K562 (cell line): ENCODE data around the gene RFX7. TPM values are rescaled to one million over a fixed set of nuclear protein-coding genes. Genes with fewer than 3 reads are reported as not detected.
A peak's percentile ranks its signal among the peaks of the same experiment; 100 is the strongest.

Experiments
- CHD4 ChIP-seq: fragments of 200-600 bp; sonication (generic); IDR thresholded peaks from 3 replicates; pipeline ENCODE4 v1.6.1; 2012; ENCODE audit warnings: low read depth, mild to moderate bottlenecking, mixed read lengths, low read length, inconsistent platforms; ENCODE audit not compliant: insufficient read depth, insufficient replicate concordance, poor library complexity, severe bottlenecking
- HDGF ChIP-seq: fragments of 450-650 bp; IDR thresholded peaks from 2 replicates; pipeline ENCODE4 v1.6.1; 2016
- HMG20B ChIP-seq: fragments of 250-450 bp; sonication (Bioruptor Pico); IDR thresholded peaks from 2 replicates; pipeline ENCODE4 v1.5.0; 2021; ENCODE audit warnings: mild to moderate bottlenecking
- MCM7 ChIP-seq, 2 experiments: fragments of 450-650 bp; IDR thresholded peaks; 2 replicates each; pipeline ENCODE4 v1.6.1; 2016 to 2018
- MEIS2 ChIP-seq: fragments of 450-650 bp; IDR thresholded peaks from 2 replicates; pipeline ENCODE4 v1.6.1; 2014; ENCODE audit warnings: mild to moderate bottlenecking; ENCODE audit not compliant: partially characterized antibody
- MTA3 ChIP-seq: fragments of 450-650 bp; formaldehyde crosslinking; IDR thresholded peaks from 2 replicates; pipeline ENCODE4 v1.6.1; 2017; ENCODE audit warnings: mild to moderate bottlenecking, borderline replicate concordance
- POLR2B ChIP-seq: fragments of 450-650 bp; IDR thresholded peaks from 2 replicates; pipeline ENCODE4 v1.6.1; 2018; ENCODE audit warnings: low read depth; ENCODE audit not compliant: partially characterized antibody
- POLR3A ChIP-seq: IDR thresholded peaks from 2 replicates; pipeline ENCODE4 v1.6.1; 2011; ENCODE audit warnings: borderline replicate concordance, mild to moderate bottlenecking, moderate library complexity; ENCODE audit not compliant: insufficient read length, insufficient read depth; ENCODE audit errors: extremely low read depth
- RBM34 ChIP-seq: fragments of 200-400 bp; formaldehyde crosslinking; IDR thresholded peaks from 2 replicates; pipeline ENCODE4 v1.6.1; 2018; ENCODE audit warnings: low read length, borderline replicate concordance; ENCODE audit not compliant: insufficient read depth
- SMAD4 ChIP-seq: fragments of 250-450 bp; sonication (Bioruptor Pico); conservative IDR thresholded peaks from 2 replicates; pipeline ENCODE4 v1.8.0; 2021; ENCODE audit warnings: inconsistent platforms, mild to moderate bottlenecking, moderate library complexity
- TAF7 ChIP-seq: fragments of 450-650 bp; IDR thresholded peaks from 2 replicates; pipeline ENCODE4 v1.6.1; 2016; ENCODE audit warnings: missing genetic modification characterization, missing compliant biosample characterization
- TOE1 ChIP-seq, 2 experiments: fragments of 450-650 bp in 1 of 2; sonication (generic) in 1 of 2; formaldehyde crosslinking in 1 of 2; IDR thresholded peaks; 2 replicates each; pipeline versions ENCODE4 v1.7.1 to v1.8.0; 2016 to 2022; ENCODE audit warnings: borderline replicate concordance in 2 of 2, mild to moderate bottlenecking in 2 of 2, antibody characterized with exemption in 1 of 2, inconsistent platforms in 1 of 2, low read depth in 1 of 2, missing genetic modification reagents in 1 of 2, moderate library complexity in 1 of 2
- ZNF445 ChIP-seq: fragments of 250-450 bp; sonication (Bioruptor Pico); IDR thresholded peaks from 2 replicates; pipeline ENCODE4 v1.4.0; 2020; ENCODE audit warnings: low read depth, mild to moderate bottlenecking, moderate library complexity
- ZNF57 ChIP-seq: fragments of 450-650 bp; formaldehyde crosslinking; IDR thresholded peaks from 2 replicates; pipeline ENCODE4 v1.4.0; 2020; ENCODE audit warnings: mild to moderate bottlenecking, moderate library complexity
- ZNF76 ChIP-seq: fragments of 250-450 bp; sonication (Bioruptor Pico); IDR thresholded peaks from 2 replicates; pipeline ENCODE4 v1.4.0; 2020; ENCODE audit warnings: mild to moderate bottlenecking, moderate library complexity, borderline replicate concordance
- polyA plus RNA-seq, 8 experiments: library from polyadenylated mRNA; depleted of rRNA in 4 of 8; stranded (reverse) in 5 of 8; unstranded in 3 of 8; fragments of >200 nt; fragmentation: Nextera tagmentation in 2 of 8; fragmentation: Illumina TruSeq in 1 of 8; extraction: Ambion mirVana in 2 of 8; extraction: Trizol in 1 of 8; gene quantifications; 2 replicates each; pipeline versions ENCODE4 v1.2.1 to v1.2.3, GENCODE V29; 2011 to 2014; ENCODE audit warnings: inconsistent platforms in 1 of 8, missing spikeins in 1 of 8
- total RNA-seq, 7 experiments: library from RNA; depleted of rRNA in 6 of 7; stranded (reverse); fragments of >200 nt in 6 of 7; fragmentation: Illumina TruSeq in 2 of 7; extraction: Trizol in 2 of 7; gene quantifications; 2 replicates each; pipeline versions ENCODE4 v1.2.1 to v1.2.3, GENCODE V29; 2011 to 2021; ENCODE audit warnings: low replicate concordance in 1 of 7
- TF ChIP-seq, protein P1 (sequence below): sonication (generic); formaldehyde crosslinking; IDR thresholded peaks from 2 replicates; pipeline ENCODE4 v1.8.1; 2023; ENCODE audit warnings: mild to moderate bottlenecking, missing genetic modification reagents
- TF ChIP-seq, protein P2 (sequence below): conservative IDR thresholded peaks from 2 replicates; pipeline ENCODE4 v1.6.1; 2011; ENCODE audit warnings: low read depth, mild to moderate bottlenecking, low read length; ENCODE audit not compliant: control insufficient read depth
- TF ChIP-seq, protein P3 (sequence below): fragments of 150-350 bp; IDR thresholded peaks from 2 replicates; pipeline ENCODE4 v1.6.1; 2014; ENCODE audit warnings: low read depth, mild to moderate bottlenecking, low read length, borderline replicate concordance

The RFX7 gene
- total and polyA plus RNA-seq, 9 of the 15 experiments (the other 6 are each of a cell fraction or from before 2014, with no cell fraction given): 2.4 to 17.9 (median 6.3) TPM

DNA sequence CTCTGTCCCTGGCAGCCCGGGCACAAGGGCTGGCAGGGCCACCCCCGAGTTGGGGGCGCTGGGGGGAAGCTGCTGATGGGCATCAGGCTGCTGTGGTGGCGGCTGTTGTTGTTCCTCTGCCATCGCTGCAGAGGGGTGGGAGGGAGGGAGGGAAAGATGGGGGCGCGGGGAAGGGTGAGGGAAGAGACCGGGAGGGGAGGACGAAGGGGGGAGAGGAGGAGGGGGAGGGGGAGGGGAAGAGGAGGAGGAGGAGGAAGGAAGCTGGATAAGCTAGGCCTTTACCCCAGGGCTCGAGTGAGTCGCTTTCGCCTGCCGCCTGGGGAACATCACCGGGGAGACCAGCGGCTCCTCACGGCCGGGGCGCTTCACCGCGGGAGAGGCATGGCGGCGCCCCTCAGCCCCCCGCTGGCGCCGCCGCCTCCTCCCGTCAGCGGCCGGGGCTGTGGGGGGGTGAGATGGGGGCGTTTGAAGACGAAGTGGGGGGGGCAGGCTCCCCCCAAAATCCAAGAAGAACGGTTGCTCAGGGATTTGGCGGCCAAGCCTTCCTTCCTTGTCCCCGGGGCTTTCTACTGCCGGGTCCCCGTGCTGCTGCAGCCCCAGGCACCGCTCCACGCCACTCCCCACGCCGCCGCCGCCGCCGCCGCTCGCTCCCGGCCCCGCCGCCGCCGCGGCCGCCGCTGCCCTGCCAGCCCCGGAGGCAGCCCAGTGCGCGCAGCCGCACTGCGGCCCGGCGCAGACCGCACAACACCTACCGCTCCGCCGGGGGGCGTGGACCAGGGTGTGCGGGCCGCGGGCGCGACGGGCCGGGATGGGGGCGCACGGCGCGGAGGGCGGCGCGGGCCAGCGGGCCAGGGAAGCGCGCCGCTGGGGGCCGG lies at the start of gene RFX7 (continued):
- TF ChIP-seq CHD4 (no peak), HMG20B (no peak), ZNF445 (CRISPR knock-in tag) (no peak), POLR2B (no peak), MTA3 (no peak; the same call in 1 of the 2 replicates), MCM7 (IDR thresholded peaks at IDR 0.05) (no peak), ZNF57 (CRISPR knock-in tag) (no peak), POLR3A (no peak), TAF7 (tag) (no peak), MEIS2 (no peak), HDGF (no peak), SMAD4 (CRISPR knock-in tag) (peak; percentile 85), TOE1 (IDR thresholded peaks at IDR 0.05; ENCODE audit: borderline replicate concordance) (no peak), TOE1 (CRISPR knock-in tag; IDR thresholded peaks at IDR 0.05; ENCODE audit: borderline replicate concordance, low read depth) (no peak), ZNF76 (no peak), RBM34 (no peak)
- TF ChIP-seq, protein P1, sequence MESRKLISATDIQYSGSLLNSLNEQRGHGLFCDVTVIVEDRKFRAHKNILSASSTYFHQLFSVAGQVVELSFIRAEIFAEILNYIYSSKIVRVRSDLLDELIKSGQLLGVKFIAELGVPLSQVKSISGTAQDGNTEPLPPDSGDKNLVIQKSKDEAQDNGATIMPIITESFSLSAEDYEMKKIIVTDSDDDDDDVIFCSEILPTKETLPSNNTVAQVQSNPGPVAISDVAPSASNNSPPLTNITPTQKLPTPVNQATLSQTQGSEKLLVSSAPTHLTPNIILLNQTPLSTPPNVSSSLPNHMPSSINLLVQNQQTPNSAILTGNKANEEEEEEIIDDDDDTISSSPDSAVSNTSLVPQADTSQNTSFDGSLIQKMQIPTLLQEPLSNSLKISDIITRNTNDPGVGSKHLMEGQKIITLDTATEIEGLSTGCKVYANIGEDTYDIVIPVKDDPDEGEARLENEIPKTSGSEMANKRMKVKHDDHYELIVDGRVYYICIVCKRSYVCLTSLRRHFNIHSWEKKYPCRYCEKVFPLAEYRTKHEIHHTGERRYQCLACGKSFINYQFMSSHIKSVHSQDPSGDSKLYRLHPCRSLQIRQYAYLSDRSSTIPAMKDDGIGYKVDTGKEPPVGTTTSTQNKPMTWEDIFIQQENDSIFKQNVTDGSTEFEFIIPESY (CRISPR knock-in tag): no peak
- TF ChIP-seq, protein P2, sequence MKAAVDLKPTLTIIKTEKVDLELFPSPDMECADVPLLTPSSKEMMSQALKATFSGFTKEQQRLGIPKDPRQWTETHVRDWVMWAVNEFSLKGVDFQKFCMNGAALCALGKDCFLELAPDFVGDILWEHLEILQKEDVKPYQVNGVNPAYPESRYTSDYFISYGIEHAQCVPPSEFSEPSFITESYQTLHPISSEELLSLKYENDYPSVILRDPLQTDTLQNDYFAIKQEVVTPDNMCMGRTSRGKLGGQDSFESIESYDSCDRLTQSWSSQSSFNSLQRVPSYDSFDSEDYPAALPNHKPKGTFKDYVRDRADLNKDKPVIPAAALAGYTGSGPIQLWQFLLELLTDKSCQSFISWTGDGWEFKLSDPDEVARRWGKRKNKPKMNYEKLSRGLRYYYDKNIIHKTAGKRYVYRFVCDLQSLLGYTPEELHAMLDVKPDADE: peak; percentile 68; the same call in 1 of the 2 replicates
- TF ChIP-seq, protein P3, sequence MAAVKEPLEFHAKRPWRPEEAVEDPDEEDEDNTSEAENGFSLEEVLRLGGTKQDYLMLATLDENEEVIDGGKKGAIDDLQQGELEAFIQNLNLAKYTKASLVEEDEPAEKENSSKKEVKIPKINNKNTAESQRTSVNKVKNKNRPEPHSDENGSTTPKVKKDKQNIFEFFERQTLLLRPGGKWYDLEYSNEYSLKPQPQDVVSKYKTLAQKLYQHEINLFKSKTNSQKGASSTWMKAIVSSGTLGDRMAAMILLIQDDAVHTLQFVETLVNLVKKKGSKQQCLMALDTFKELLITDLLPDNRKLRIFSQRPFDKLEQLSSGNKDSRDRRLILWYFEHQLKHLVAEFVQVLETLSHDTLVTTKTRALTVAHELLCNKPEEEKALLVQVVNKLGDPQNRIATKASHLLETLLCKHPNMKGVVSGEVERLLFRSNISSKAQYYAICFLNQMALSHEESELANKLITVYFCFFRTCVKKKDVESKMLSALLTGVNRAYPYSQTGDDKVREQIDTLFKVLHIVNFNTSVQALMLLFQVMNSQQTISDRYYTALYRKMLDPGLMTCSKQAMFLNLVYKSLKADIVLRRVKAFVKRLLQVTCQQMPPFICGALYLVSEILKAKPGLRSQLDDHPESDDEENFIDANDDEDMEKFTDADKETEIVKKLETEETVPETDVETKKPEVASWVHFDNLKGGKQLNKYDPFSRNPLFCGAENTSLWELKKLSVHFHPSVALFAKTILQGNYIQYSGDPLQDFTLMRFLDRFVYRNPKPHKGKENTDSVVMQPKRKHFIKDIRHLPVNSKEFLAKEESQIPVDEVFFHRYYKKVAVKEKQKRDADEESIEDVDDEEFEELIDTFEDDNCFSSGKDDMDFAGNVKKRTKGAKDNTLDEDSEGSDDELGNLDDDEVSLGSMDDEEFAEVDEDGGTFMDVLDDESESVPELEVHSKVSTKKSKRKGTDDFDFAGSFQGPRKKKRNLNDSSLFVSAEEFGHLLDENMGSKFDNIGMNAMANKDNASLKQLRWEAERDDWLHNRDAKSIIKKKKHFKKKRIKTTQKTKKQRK: no peak
